Activated naive CD8-positive, alpha-beta T cell (primary cell): ENCODE data around the gene NUP93.

Experiments used
- H3K27ac Mint-ChIP-seq: one replicate; pipeline ENCODE4 v1.8.0; 2021; ENCODE audit warnings: mixed read lengths
- H3K27me3 Mint-ChIP-seq: one replicate; pipeline ENCODE4 v1.8.0; 2021; ENCODE audit warnings: mixed read lengths
- H3K36me3 Mint-ChIP-seq: one replicate; pipeline ENCODE4 v1.8.0; 2021; ENCODE audit warnings: mixed read lengths
- H3K4me1 Mint-ChIP-seq: one replicate; pipeline ENCODE4 v1.8.0; 2021; ENCODE audit warnings: low read depth, mixed read lengths
- H3K4me3 Mint-ChIP-seq: one replicate; pipeline ENCODE4 v1.8.0; 2021; ENCODE audit warnings: mild to moderate bottlenecking, mixed read lengths
- H3K9me3 Mint-ChIP-seq: one replicate; pipeline ENCODE4 v1.8.0; 2021; ENCODE audit warnings: low read depth, mixed read lengths

The NUP93 gene

GRCh38 chr16:56773532-56773931 is 43.6 kb downstream of the NUP93 start:
- Mint-ChIP-seq H3K9me3 (no peaks in the 10 kb centered on the region), H3K27ac (no peak overlapping the region), H3K36me3 (peaks cover 5% of the 10 kb centered on the region), H3K27me3 (no peaks in the 10 kb centered on the region), H3K4me3 (no peak overlapping the region), H3K4me1 (peaks cover 33% of the 10 kb centered on the region)

GRCh38 chr16:56774016-56774680 is 44.2 kb downstream of the NUP93 start:
- H3K4me3 Mint-ChIP-seq, result no peak overlapping the region
- peaks cover 5% of the 10 kb centered on the region for H3K36me3 Mint-ChIP-seq
- H3K27ac Mint-ChIP-seq, result no peak overlapping the region
- H3K27me3 Mint-ChIP-seq, result no peaks in the 10 kb centered on the region
- no peaks in the 10 kb centered on the region for H3K9me3 Mint-ChIP-seq
- peaks cover 36% of the 10 kb centered on the region for H3K4me1 Mint-ChIP-seq

GRCh38 chr16:56775162-56775561 is 45.2 kb downstream of the NUP93 start:
- Mint-ChIP-seq H3K27ac (no peak overlapping the region), H3K4me3 (no peak overlapping the region), H3K27me3 (no peaks in the 10 kb centered on the region), H3K4me1 (peaks cover 40% of the 10 kb centered on the region), H3K9me3 (no peaks in the 10 kb centered on the region), H3K36me3 (peaks cover under 1% of the 10 kb centered on the region)

GRCh38 chr16:56776562-56776961 is 46.6 kb downstream of the NUP93 start:
- Mint-ChIP-seq H3K4me3 (no peak overlapping the region), H3K36me3 (no peaks in the 10 kb centered on the region), H3K4me1 (peaks cover 41% of the 10 kb centered on the region), H3K27ac (no peak overlapping the region), H3K27me3 (no peaks in the 10 kb centered on the region), H3K9me3 (no peaks in the 10 kb centered on the region)

GRCh38 chr16:56777001-56777400 is 47.1 kb downstream of the NUP93 start:
- no peaks in the 10 kb centered on the region for H3K36me3 Mint-ChIP-seq
- H3K4me3 Mint-ChIP-seq, result no peak overlapping the region
- peaks cover 39% of the 10 kb centered on the region for H3K4me1 Mint-ChIP-seq

GRCh38 chr16:56777482-56777881 is 47.6 kb downstream of the NUP93 start:
- no peaks in the 10 kb centered on the region for H3K36me3 Mint-ChIP-seq
- H3K4me3 Mint-ChIP-seq, result no peak overlapping the region
- H3K27ac Mint-ChIP-seq, result no peak overlapping the region
- no peaks in the 10 kb centered on the region for H3K9me3 Mint-ChIP-seq
- peaks cover 37% of the 10 kb centered on the region for H3K4me1 Mint-ChIP-seq
- H3K27me3 Mint-ChIP-seq, result no peaks in the 10 kb centered on the region

More at GRCh38 chr16:56777001-56777400, 47.1 kb downstream of the NUP93 start:
- no peaks in the 10 kb centered on the region for H3K9me3 Mint-ChIP-seq
- H3K27ac Mint-ChIP-seq, result no peak overlapping the region
- no peaks in the 10 kb centered on the region for H3K27me3 Mint-ChIP-seq

GRCh38 chr16:56779906-56780305 is 50.0 kb downstream of the NUP93 start:
- H3K27ac Mint-ChIP-seq, result no peak overlapping the region
- H3K4me1 Mint-ChIP-seq, result peaks cover 45% of the 10 kb centered on the region
- H3K9me3 Mint-ChIP-seq, result no peaks in the 10 kb centered on the region
- no peaks in the 10 kb centered on the region for H3K36me3 Mint-ChIP-seq
- no peak overlapping the region for H3K4me3 Mint-ChIP-seq
- no peaks in the 10 kb centered on the region for H3K27me3 Mint-ChIP-seq

- Mint-ChIP-seq H3K4me3 (no peak overlapping the region), H3K9me3 (no peaks in the 10 kb centered on the region), H3K36me3 (no peaks in the 10 kb centered on the region), H3K27me3 (no peaks in the 10 kb centered on the region), H3K27ac (no peak overlapping the region), H3K4me1 (peaks cover 45% of the 10 kb centered on the region)
These were observed 50.7 kb downstream of the NUP93 start for GRCh38 chr16:56780646-56781045.

GRCh38 chr16:56781528-56781961 is 51.6 kb downstream of the NUP93 start:
- H3K9me3 Mint-ChIP-seq, result no peaks in the 10 kb centered on the region

GRCh38 chr16:56783344-56783743 is 53.4 kb downstream of the NUP93 start:
- no peak overlapping the region for H3K4me3 Mint-ChIP-seq
- H3K27ac Mint-ChIP-seq, result peak overlapping the region; percentile 51
- H3K27me3 Mint-ChIP-seq, result no peaks in the 10 kb centered on the region

More at GRCh38 chr16:56781528-56781961, 51.6 kb downstream of the NUP93 start:
- Mint-ChIP-seq H3K4me3 (no peak overlapping the region), H3K27ac (no peak overlapping the region), H3K27me3 (no peaks in the 10 kb centered on the region), H3K4me1 (peaks cover 45% of the 10 kb centered on the region), H3K36me3 (no peaks in the 10 kb centered on the region)

GRCh38 chr16:56785317-56785716 is 55.4 kb downstream of the NUP93 start:
- Mint-ChIP-seq H3K4me1 (peaks cover 22% of the 10 kb centered on the region), H3K27ac (no peak overlapping the region), H3K36me3 (peaks cover under 1% of the 10 kb centered on the region), H3K27me3 (no peaks in the 10 kb centered on the region), H3K9me3 (no peaks in the 10 kb centered on the region), H3K4me3 (no peak overlapping the region)

More at GRCh38 chr16:56783344-56783743, 53.4 kb downstream of the NUP93 start:
- no peaks in the 10 kb centered on the region for H3K9me3 Mint-ChIP-seq
- H3K4me1 Mint-ChIP-seq, result peaks cover 39% of the 10 kb centered on the region
- H3K36me3 Mint-ChIP-seq, result no peaks in the 10 kb centered on the region

- H3K27me3 Mint-ChIP-seq, result no peaks in the 10 kb centered on the region
- H3K27ac Mint-ChIP-seq, result no peak overlapping the region
- H3K9me3 Mint-ChIP-seq, result no peaks in the 10 kb centered on the region
- peaks cover 11% of the 10 kb centered on the region for H3K4me1 Mint-ChIP-seq
- no peak overlapping the region for H3K4me3 Mint-ChIP-seq
- peaks cover 6% of the 10 kb centered on the region for H3K36me3 Mint-ChIP-seq
These were observed 57.2 kb downstream of the NUP93 start for GRCh38 chr16:56787167-56787566.

GRCh38 chr16:56788435-56788834 is 58.5 kb downstream of the NUP93 start:
- H3K27ac Mint-ChIP-seq, result no peak overlapping the region
- H3K4me1 Mint-ChIP-seq, result peaks cover 6% of the 10 kb centered on the region
- peaks cover 6% of the 10 kb centered on the region for H3K36me3 Mint-ChIP-seq
- no peaks in the 10 kb centered on the region for H3K27me3 Mint-ChIP-seq
- no peak overlapping the region for H3K4me3 Mint-ChIP-seq
- no peaks in the 10 kb centered on the region for H3K9me3 Mint-ChIP-seq

- Mint-ChIP-seq H3K27me3 (no peaks in the 10 kb centered on the region), H3K36me3 (peaks cover 6% of the 10 kb centered on the region), H3K9me3 (no peaks in the 10 kb centered on the region), H3K4me1 (peaks cover under 1% of the 10 kb centered on the region), H3K4me3 (no peak overlapping the region), H3K27ac (no peak overlapping the region)
These were observed 59.4 kb downstream of the NUP93 start for GRCh38 chr16:56789360-56789759.

GRCh38 chr16:56792967-56793366 is 63.0 kb downstream of the NUP93 start:
- Mint-ChIP-seq H3K27ac (no peak overlapping the region), H3K4me3 (no peak overlapping the region), H3K36me3 (peaks cover 9% of the 10 kb centered on the region), H3K4me1 (no peaks in the 10 kb centered on the region), H3K27me3 (no peaks in the 10 kb centered on the region), H3K9me3 (no peaks in the 10 kb centered on the region)

- H3K4me1 Mint-ChIP-seq, result no peaks in the 10 kb centered on the region
- no peaks in the 10 kb centered on the region for H3K9me3 Mint-ChIP-seq
- no peaks in the 10 kb centered on the region for H3K27me3 Mint-ChIP-seq
- no peak overlapping the region for H3K4me3 Mint-ChIP-seq
- H3K27ac Mint-ChIP-seq, result no peak overlapping the region
- H3K36me3 Mint-ChIP-seq, result peaks cover 9% of the 10 kb centered on the region
These were observed 63.6 kb downstream of the NUP93 start for GRCh38 chr16:56793492-56793891.
